GM19372 (cell line): ENCODE data around the gene COL13A1.

Experiments used
- ATAC-seq: cut with Tn5 transposase; IDR thresholded peaks from one replicate; pipeline ENCODE4 v1.9.1; 2021; ENCODE audit warnings: mild to moderate bottlenecking, low read depth, moderate library complexity; ENCODE audit not compliant: unreplicated experiment

Gene COL13A1

DNA sequence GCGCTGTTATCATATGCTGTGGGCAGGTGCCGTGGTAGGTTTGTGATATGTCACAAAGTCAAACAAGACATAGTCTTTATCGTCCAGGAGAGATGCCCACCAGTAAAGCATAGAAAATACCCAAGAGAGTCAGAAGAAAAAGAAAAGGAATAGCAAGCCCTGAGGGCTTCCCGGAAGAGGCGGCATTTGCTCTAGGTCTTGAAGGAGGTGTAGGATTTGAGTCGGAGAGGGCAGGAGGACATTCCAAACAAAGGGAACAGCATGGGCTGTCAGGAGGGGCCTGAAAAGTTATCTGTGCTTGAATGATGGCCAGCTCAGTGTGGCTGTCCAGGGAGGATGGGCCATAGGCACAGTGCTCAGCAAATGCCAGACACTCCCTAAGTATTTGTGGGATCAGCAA is 42.2 kb downstream of the COL13A1 start:
- no peak for ATAC-seq

- no peak for ATAC-seq
Measured at GRCh38 chr10:69844698-69845097, 43.0 kb downstream of the COL13A1 start.

DNA sequence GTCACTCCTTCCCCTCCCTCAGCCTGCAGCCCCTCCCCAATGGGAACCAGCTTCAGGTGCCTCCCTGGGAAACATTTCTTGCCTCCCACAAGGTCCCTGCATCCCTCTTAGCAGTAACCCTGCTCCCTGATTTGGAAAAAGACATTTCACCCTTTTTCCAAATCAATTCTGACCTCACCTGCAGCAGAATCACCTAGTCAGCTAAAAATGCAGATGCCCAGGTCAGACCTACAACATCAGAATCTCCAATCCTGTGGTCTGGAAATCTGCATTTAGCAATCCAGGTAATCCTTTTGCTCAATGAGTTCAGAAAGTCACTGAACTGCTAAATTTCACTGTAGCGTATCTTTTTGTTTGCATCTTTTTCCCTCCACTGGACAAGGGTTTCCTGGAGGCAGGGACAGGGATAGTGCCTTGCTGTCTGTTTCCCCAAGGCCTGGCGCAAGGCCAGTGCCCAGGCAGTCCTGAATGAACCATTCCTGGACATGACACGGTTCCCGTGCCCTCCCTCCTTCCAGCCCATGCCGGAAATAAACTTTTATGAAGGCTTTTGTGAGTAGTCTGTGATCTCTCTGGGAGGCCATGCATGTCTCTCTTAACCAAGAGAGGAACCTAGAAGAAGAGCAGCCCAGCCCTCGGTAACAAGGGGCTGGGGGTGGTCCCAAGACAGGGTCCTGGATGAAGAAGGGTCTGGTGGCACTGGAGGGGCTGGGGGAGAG is 44.0 kb downstream of the COL13A1 start:
- no peak for ATAC-seq

DNA sequence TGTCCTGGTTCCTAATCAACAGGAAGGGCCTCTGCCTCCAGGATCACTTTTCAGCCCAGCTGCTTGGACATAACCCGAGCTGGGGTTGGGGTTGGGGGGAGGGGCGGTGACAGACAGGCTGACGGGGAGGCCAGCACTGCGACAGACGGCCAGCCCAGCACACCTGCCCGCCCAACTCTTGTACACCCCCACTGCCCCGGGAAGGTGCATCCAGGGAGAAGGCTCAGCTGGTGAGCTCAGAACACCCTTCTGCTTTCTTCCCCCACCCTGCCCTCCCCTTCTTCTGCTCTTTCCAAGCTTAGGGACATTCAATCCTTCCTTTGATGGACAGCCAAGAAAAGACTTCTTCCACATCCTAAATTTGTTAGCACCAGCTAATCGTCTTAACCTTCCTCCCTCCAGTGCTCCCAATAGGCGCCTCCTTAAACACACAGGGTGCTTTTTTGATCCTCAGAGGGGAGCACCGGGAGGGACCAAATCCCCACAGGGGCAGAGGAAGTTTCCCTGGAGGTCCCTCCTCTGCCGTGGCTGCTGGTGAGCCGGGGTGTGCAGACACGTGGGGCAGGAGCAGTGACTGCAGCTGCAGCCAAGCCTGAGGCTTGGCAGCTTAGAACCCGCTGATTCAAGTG is 44.7 kb downstream of the COL13A1 start:
- no peak for ATAC-seq

GRCh38 chr10:69847458-69847857 is 45.8 kb downstream of the COL13A1 start:
- ATAC-seq: no peak

DNA sequence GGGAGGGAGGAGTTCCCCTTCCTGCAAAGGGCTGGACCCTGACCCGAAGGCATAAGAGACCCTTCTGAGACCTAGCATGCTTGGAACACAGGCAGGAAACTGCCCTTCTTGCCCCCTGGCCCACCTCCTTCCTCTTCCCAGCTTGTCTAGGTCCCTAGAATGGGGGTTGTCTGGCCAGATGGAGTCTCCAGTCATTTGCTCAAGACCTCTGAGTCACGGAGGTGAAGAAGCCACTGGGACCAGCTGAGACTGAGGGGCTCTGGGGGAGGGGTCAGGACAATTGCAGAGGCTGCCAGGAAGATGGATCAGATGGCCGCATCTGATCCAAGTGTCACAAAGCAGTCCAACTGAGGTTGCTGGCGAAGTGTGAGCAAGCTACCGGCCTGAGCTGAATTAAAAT is 46.2 kb downstream of the COL13A1 start:
- no peak for ATAC-seq

DNA sequence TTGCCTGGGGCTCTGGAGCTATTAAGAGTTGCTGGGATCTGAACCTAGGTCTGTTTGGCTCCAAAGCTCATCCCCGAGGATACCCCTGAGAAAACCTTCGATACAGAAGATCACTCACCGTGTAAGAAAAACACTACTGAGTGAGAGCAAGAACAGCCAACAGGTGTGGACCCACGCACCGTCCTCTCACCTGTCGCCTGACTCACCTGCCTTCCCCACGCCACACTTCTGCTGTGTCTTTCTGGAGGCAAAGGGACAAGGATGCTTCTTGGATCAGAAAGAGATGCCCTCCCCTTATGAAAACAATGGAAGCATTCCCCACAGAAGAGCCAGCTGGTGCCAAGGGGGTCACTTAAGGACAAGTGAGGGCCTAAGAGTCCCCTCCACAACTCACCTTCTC is 46.7 kb downstream of the COL13A1 start:
- no peak for ATAC-seq

DNA sequence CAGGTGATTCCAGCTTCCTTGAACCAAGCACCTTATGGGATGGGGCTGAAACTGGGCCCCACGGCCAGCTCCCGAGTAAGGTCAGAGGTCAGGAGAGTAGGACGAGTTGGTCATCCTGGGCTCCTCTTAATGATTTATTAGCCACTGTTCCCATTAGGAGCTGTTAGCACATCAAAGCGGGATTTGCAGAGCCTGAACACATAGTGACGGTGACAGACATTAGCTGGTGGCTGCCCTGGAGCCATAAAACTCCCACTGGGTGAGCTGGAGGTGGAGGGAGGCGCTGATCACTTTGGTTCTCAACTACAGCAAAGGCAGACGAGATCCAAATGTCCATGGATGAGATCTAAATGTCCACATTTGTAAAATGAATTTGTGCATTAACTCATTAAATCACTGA is 48.1 kb downstream of the COL13A1 start:
- no peak for ATAC-seq

DNA sequence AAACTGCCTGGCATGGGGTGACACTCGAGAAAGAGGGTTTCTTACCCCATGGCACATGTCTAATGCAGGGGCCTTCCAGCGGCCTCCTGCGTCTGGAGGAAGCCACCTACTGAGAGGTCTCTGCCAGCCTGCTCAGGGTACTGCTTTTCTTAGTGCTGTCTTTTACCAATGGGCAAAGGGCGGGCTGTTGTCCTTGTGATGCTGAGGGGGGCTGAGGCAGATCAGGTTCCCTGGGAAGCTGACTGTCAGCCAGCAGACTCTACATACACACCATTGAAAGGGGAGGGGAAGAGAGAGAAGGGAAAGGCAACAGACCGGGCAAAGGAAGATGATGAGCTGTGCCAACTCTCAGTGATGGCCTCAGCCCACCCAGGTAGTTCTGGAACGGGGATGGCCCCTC is 48.7 kb downstream of the COL13A1 start:
- ATAC-seq: no peak

- ATAC-seq: no peak
Measured at GRCh38 chr10:69851306-69851705, 49.6 kb downstream of the COL13A1 start.

DNA sequence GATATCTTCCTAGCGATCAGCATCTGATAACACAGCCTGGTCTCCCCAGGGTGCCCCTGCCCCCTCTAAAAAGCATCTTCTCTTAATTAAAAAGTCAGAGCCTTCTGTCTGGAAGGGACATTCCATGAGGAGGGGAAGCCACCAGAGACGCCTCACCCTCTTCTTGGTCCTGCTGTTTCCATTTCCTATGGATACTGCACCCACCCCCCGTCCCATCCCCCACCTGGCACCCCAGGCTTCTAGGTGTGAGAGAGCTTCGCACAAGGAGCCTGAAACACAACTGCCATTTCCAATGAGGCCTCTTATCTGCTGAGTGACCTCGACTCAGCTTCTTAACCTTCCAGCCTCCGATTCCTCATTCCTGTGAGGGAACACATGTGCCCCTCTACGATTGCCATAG is 51.4 kb downstream of the COL13A1 start:
- ATAC-seq: no peak

- no peak for ATAC-seq
Measured at GRCh38 chr10:69854511-69855345, 53.0 kb downstream of the COL13A1 start.

GRCh38 chr10:69855346-69856111 is 53.8 kb downstream of the COL13A1 start:
- no peak for ATAC-seq

DNA sequence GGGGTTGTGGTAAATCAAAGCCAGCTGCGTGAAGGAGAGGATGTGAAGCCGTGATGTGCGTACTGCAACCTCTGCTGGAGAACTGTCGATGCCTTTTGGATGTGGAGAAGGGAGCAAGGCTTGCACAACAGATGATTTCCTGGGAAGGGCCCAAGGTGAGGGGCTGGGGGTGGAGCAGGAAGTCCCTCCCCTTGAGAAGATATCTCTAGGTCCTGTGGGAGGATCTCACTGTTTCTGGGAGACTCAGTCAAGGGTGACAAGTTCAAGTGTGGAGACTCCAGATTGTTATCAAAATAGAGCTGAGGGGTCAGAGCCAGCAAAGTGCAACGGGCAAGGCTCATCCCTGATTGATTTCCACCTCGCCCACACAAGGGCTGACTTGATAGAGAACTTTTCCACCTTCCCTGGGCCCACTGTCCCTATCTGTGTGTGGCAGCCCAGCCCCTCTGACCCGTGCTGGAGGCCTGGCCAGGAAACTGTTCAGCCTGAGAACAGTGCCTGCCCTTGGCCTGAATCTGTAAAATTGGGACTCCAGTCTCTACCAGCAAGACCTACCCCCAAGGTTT is 55.0 kb downstream of the COL13A1 start:
- ATAC-seq: no peak

DNA sequence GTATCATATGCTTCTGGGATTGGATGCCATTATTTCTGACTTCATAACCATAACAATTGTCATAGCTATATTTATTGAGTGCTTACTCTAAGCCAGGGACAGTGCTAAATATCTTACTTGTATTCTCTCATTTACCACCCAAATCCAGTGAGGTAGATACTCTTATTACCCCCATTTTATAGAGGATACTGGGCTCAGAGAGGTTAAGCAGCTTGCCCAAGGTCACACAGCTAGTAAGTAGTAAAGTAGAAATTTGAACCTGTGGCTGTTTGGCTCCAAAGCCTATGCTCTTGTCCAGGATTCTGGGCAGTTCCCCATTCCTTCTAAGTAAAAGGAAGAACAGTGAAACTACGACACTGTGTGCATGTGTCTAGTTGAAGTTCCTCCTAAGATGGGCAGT is 56.5 kb downstream of the COL13A1 start:
- no peak for ATAC-seq

DNA sequence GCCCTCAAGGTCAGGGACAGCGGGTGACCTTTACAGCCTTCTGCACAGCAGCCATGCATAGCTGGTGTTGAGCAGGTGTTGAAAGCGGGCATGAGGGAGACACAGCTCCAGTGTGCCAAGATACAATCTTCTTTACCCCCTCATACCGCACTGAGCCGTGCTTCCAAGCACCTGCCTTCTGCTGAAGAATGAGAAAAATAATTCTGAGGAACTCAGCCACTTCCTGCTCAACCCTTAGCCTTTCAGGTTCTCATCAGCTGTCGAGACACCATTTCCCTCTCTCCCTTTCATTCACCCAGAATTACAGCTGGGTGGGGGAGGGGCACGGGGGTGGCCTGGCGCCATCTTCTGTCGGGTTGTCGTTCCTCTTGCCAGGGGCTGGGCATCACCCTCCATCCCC is 58.6 kb downstream of the COL13A1 start:
- no peak for ATAC-seq

DNA sequence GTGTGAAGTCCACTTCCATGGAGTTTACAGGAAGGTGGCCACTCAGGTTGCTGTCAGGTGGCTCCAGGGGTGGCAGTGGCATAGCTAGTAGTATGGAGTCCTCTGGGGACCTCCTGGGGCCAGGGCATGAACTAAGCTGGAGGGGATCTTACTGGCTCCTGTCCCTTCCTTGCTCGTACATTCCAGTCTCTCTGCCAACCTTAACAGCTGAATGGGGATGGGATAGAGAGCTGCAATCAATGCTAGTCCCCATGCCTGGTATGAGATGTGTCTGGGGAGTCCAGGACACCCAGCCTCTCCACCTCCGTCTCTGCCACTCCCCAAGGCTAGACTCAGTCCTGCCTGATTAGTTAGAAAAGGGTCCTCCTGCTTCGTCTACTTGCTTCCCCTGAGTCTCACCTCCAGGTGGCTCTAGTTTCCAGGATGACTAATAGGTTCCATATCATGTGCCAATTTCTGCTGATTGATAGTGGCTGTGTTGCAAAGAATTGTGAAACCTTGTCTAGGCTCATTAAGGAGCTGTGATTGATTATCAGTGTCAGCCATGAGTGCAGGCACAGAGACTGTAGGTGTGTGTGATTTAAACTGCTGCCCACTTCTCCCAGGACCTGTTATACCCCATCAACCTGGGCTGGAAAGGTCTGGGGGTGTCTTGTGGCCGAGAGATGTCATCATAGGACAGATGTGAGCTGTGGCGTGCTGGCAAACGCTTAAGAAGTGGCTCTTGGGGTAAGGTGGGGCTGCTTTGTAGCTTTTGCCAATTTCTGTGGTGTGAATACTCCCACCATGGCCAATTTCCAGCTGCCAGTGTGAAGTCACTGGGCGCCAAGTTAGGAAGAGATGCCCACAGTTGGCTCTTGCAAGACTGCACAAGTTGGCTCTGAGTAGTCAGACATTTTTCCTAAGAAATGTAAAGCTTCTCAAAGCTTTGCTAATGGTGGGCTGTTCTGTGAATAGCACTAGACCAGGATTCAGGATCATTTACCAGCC is 59.8 kb downstream of the COL13A1 start:
- ATAC-seq: no peak

DNA sequence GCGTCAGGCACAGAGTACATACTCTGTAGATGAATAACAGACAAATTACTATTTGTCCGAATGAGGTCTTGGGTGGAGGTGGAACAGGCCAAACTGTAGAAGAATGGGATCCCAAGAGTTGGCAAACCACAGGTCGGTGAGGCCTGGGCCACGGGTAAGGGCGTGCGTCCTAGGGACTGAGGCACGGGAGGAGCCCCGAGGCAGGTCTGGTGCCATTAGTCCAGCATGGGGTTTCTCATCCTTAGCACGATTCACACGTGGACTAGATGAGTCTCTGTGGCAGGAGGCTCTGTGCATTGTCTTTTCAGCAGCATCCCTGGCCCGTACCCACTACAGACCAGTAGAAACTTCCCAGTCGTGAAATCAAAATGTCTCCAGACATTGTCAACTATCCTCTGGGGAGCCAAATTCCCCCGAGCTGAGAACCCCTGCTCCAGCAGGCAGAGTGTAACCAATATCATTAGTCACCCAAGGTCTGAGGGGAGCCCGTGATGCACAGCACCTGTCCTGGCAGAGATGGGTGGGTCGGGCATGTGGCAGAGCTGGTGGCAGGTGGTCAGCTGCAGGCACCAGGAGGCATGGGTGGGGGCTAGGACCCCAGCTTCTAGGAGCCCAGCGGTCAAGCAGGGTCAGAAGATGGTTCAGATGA is 61.3 kb downstream of the COL13A1 start:
- no peak for ATAC-seq

GRCh38 chr10:69863580-69863979 is 61.9 kb downstream of the COL13A1 start:
- no peak for ATAC-seq
